Measurements from ENCODE around the gene LTBP3.

The LTBP3 gene

DNA sequence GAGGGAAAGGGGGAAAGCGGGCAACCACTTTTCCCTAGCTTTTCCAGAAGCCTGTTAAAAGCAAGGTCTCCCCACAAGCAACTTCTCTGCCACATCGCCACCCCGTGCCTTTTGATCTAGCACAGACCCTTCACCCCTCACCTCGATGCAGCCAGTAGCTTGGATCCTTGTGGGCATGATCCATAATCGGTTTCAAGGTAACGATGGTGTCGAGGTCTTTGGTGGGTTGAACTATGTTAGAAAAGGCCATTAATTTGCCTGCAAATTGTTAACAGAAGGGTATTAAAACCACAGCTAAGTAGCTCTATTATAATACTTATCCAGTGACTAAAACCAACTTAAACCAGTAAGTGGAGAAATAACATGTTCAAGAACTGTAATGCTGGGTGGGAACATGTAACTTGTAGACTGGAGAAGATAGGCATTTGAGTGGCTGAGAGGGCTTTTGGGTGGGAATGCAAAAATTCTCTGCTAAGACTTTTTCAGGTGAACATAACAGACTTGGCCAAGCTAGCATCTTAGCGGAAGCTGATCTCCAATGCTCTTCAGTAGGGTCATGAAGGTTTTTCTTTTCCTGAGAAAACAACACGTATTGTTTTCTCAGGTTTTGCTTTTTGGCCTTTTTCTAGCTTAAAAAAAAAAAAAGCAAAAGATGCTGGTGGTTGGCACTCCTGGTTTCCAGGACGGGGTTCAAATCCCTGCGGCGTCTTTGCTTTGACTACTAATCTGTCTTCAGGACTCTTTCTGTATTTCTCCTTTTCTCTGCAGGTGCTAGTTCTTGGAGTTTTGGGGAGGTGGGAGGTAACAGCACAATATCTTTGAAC, 52.5 kb downstream of the LTBP3 start:
- DNase-seq: no peak

DNA sequence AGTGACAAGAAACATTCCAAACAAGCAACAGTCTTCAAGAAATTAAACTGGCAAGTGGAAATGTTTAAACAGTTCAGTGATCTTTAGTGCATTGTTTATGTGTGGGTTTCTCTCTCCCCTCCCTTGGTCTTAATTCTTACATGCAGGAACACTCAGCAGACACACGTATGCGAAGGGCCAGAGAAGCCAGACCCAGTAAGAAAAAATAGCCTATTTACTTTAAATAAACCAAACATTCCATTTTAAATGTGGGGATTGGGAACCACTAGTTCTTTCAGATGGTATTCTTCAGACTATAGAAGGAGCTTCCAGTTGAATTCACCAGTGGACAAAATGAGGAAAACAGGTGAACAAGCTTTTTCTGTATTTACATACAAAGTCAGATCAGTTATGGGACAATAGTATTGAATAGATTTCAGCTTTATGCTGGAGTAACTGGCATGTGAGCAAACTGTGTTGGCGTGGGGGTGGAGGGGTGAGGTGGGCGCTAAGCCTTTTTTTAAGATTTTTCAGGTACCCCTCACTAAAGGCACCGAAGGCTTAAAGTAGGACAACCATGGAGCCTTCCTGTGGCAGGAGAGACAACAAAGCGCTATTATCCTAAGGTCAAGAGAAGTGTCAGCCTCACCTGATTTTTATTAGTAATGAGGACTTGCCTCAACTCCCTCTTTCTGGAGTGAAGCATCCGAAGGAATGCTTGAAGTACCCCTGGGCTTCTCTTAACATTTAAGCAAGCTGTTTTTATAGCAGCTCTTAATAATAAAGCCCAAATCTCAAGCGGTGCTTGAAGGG, 53.3 kb downstream of the LTBP3 start:
- no peak for DNase-seq

DNA sequence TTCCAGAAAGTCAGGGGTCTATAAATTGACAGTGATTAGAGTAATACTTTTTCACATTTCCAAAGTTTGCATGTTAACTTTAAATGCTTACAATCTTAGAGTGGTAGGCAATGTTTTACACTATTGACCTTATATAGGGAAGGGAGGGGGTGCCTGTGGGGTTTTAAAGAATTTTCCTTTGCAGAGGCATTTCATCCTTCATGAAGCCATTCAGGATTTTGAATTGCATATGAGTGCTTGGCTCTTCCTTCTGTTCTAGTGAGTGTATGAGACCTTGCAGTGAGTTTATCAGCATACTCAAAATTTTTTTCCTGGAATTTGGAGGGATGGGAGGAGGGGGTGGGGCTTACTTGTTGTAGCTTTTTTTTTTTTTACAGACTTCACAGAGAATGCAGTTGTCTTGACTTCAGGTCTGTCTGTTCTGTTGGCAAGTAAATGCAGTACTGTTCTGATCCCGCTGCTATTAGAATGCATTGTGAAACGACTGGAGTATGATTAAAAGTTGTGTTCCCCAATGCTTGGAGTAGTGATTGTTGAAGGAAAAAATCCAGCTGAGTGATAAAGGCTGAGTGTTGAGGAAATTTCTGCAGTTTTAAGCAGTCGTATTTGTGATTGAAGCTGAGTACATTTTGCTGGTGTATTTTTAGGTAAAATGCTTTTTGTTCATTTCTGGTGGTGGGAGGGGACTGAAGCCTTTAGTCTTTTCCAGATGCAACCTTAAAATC, 54.0 kb downstream of the LTBP3 start:
- no peak for DNase-seq

DNA sequence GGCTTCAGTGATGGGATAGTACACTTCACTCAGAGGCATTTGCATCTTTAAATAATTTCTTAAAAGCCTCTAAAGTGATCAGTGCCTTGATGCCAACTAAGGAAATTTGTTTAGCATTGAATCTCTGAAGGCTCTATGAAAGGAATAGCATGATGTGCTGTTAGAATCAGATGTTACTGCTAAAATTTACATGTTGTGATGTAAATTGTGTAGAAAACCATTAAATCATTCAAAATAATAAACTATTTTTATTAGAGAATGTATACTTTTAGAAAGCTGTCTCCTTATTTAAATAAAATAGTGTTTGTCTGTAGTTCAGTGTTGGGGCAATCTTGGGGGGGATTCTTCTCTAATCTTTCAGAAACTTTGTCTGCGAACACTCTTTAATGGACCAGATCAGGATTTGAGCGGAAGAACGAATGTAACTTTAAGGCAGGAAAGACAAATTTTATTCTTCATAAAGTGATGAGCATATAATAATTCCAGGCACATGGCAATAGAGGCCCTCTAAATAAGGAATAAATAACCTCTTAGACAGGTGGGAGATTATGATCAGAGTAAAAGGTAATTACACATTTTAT, 54.7 kb downstream of the LTBP3 start:
- DNase-seq: no peak

DNA sequence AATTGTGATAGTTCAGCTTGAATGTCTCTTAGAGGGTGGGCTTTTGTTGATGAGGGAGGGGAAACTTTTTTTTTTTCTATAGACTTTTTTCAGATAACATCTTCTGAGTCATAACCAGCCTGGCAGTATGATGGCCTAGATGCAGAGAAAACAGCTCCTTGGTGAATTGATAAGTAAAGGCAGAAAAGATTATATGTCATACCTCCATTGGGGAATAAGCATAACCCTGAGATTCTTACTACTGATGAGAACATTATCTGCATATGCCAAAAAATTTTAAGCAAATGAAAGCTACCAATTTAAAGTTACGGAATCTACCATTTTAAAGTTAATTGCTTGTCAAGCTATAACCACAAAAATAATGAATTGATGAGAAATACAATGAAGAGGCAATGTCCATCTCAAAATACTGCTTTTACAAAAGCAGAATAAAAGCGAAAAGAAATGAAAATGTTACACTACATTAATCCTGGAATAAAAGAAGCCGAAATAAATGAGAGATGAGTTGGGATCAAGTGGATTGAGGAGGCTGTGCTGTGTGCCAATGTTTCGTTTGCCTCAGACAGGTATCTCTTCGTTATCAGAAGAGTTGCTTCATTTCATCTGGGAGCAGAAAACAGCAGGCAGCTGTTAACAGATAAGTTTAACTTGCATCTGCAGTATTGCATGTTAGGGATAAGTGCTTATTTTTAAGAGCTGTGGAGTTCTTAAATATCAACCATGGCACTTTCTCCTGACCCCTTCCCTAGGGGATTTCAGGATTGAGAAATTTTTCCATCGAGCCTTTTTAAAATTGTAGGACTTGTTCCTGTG, 55.4 kb downstream of the LTBP3 start:
- no peak for DNase-seq

DNA sequence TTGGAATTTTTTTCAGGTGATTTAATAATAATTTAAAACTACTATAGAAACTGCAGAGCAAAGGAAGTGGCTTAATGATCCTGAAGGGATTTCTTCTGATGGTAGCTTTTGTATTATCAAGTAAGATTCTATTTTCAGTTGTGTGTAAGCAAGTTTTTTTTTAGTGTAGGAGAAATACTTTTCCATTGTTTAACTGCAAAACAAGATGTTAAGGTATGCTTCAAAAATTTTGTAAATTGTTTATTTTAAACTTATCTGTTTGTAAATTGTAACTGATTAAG, 55.9 kb downstream of the LTBP3 start:
- DNase-seq: no peak

DNA sequence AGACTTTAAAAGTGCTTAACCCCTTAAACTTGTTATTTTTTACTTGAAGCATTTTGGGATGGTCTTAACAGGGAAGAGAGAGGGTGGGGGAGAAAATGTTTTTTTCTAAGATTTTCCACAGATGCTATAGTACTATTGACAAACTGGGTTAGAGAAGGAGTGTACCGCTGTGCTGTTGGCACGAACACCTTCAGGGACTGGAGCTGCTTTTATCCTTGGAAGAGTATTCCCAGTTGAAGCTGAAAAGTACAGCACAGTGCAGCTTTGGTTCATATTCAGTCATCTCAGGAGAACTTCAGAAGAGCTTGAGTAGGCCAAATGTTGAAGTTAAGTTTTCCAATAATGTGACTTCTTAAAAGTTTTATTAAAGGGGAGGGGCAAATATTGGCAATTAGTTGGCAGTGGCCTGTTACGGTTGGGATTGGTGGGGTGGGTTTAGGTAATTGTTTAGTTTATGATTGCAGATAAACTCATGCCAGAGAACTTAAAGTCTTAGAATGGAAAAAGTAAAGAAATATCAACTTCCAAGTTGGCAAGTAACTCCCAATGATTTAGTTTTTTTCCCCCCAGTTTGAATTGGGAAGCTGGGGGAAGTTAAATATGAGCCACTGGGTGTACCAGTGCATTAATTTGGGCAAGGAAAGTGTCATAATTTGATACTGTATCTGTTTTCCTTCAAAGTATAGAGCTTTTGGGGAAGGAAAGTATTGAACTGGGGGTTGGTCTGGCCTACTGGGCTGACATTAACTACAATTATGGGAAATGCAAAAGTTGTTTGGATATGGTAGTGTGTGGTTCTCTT, 56.5 kb downstream of the LTBP3 start:
- DNase-seq: no peak

DNA sequence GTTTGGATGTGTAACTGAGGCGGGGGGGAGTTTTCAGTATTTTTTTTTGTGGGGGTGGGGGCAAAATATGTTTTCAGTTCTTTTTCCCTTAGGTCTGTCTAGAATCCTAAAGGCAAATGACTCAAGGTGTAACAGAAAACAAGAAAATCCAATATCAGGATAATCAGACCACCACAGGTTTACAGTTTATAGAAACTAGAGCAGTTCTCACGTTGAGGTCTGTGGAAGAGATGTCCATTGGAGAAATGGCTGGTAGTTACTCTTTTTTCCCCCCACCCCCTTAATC, 57.0 kb downstream of the LTBP3 start:
- no peak for DNase-seq

DNA sequence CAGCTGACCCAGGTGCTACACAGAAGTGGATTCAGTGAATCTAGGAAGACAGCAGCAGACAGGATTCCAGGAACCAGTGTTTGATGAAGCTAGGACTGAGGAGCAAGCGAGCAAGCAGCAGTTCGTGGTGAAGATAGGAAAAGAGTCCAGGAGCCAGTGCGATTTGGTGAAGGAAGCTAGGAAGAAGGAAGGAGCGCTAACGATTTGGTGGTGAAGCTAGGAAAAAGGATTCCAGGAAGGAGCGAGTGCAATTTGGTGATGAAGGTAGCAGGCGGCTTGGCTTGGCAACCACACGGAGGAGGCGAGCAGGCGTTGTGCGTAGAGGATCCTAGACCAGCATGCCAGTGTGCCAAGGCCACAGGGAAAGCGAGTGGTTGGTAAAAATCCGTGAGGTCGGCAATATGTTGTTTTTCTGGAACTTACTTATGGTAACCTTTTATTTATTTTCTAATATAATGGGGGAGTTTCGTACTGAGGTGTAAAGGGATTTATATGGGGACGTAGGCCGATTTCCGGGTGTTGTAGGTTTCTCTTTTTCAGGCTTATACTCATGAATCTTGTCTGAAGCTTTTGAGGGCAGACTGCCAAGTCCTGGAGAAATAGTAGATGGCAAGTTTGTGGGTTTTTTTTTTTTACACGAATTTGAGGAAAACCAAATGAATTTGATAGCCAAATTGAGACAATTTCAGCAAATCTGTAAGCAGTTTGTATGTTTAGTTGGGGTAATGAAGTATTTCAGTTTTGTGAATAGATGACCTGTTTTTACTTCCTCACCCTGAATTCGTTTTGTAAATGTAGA, 57.6 kb downstream of the LTBP3 start:
- no peak for DNase-seq

DNA sequence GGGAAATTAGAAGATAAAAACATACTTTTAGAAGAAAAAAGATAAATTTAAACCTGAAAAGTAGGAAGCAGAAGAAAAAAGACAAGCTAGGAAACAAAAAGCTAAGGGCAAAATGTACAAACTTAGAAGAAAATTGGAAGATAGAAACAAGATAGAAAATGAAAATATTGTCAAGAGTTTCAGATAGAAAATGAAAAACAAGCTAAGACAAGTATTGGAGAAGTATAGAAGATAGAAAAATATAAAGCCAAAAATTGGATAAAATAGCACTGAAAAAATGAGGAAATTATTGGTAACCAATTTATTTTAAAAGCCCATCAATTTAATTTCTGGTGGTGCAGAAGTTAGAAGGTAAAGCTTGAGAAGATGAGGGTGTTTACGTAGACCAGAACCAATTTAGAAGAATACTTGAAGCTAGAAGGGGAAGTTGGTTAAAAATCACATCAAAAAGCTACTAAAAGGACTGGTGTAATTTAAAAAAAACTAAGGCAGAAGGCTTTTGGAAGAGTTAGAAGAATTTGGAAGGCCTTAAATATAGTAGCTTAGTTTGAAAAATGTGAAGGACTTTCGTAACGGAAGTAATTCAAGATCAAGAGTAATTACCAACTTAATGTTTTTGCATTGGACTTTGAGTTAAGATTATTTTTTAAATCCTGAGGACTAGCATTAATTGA, 58.3 kb downstream of the LTBP3 start:
- no peak for DNase-seq

DNA sequence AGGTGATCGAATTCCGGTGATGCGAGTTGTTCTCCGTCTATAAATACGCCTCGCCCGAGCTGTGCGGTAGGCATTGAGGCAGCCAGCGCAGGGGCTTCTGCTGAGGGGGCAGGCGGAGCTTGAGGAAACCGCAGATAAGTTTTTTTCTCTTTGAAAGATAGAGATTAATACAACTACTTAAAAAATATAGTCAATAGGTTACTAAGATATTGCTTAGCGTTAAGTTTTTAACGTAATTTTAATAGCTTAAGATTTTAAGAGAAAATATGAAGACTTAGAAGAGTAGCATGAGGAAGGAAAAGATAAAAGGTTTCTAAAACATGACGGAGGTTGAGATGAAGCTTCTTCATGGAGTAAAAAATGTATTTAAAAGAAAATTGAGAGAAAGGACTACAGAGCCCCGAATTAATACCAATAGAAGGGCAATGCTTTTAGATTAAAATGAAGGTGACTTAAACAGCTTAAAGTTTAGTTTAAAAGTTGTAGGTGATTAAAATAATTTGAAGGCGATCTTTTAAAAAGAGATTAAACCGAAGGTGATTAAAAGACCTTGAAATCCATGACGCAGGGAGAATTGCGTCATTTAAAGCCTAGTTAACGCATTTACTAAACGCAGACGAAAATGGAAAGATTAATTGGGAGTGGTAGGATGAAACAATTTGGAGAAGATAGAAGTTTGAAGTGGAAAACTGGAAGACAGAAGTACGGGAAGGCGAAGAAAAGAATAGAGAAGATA, 59.0 kb downstream of the LTBP3 start, which contains the start of gene MALAT1:
Gene MALAT1 (plus strand): TSS at position 69 of the 736 bp plus-strand sequence.
- DNase-seq: peak; percentile 90 to 92

DNA sequence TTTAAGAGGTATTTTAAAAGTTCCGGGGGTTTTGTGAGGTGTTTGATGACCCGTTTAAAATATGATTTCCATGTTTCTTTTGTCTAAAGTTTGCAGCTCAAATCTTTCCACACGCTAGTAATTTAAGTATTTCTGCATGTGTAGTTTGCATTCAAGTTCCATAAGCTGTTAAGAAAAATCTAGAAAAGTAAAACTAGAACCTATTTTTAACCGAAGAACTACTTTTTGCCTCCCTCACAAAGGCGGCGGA, 59.5 kb downstream of the LTBP3 start:
- no peak for DNase-seq

DNA sequence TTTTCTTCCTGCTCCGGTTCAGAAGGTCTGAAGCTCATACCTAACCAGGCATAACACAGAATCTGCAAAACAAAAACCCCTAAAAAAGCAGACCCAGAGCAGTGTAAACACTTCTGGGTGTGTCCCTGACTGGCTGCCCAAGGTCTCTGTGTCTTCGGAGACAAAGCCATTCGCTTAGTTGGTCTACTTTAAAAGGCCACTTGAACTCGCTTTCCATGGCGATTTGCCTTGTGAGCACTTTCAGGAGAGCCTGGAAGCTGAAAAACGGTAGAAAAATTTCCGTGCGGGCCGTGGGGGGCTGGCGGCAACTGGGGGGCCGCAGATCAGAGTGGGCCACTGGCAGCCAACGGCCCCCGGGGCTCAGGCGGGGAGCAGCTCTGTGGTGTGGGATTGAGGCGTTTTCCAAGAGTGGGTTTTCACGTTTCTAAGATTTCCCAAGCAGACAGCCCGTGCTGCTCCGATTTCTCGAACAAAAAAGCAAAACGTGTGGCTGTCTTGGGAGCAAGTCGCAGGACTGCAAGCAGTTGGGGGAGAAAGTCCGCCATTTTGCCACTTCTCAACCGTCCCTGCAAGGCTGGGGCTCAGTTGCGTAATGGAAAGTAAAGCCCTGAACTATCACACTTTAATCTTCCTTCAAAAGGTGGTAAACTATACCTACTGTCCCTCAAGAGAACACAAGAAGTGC, 60.0 kb downstream of the LTBP3 start:
- peak; percentile 51 to 57 for DNase-seq

DNA sequence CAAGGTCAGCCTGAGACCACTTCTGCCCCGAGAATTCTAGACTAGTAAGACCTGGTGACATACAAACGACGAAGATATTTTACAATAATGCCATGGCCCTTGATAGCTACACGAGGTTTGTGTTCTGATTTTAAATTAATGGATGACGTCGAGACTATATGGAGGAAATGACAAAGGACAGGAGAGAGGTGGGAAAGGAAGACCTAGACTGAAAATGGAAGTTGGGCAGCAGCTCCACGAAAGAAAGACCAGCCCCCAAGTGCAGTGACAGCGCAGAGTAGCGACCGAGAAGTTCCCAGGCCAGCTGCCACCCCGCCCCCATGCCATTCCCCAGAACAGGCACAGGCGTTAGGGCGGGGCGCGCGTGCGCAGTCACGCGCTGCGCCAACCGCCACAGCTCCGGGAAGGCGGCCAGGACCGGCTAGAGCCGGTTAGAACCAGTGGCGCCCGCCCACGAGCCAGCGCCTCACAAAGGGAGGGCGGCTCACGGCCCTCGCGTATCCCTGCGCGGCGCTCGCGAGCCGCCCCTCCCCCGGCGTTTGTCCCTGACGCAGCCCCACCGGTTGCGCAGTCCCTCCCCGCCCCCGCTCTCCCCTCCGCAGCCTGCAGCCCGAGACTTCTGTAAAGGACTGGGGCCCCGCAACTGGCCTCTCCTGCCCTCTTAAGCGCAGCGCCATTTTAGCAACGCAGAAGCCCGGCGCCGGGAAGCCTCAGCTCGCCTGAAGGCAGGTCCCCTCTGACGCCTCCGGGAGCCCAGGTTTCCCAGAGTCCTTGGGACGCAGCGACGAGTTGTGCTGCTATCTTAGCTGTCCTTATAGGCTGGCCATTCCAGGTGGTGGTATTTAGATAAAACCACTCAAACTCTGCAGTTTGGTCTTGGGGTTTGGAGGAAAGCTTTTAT, 60.8 kb downstream of the LTBP3 start:
- DNase-seq: peak; percentile 98 to 99

DNA sequence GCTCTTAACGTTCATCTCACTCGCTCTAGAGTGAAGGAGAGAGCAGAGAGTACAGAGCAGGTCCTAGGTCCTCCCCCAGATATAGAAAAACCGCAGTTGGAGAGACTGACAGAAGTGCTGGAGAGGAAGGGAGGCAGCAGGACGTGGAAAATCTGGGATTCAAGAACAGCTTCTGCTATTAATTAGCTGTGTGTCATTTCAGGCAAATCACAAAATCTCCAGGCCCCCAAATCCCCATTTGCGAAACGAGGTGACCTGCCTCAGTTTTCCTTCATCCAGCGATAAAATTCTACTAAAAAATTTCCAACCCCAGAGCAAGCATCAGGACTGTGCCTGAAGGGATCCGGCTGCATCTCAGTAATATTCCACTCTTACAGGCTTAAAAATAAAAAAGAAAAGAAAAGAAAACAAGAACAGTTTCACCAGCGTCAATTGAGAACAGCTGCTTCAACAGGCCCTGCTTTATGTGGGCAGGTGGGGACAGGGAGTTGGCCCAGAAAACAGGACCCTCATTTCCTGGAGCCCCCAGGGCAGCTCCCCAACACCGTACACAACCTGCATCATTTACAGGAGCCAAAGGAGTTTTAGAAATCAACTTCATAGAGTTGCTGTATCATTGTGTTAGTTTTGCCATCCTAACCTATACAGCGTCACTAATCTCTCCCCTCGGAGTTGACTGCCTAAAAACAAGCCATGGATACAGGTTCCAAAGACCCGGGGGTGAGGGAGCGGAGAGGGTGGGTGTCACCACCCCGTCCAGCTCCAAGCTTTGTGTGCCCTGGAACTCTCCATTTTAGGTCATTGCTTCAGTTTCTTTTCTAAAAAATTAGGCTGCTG, 61.6 kb downstream of the LTBP3 start:
- DNase-seq: no peak

DNA sequence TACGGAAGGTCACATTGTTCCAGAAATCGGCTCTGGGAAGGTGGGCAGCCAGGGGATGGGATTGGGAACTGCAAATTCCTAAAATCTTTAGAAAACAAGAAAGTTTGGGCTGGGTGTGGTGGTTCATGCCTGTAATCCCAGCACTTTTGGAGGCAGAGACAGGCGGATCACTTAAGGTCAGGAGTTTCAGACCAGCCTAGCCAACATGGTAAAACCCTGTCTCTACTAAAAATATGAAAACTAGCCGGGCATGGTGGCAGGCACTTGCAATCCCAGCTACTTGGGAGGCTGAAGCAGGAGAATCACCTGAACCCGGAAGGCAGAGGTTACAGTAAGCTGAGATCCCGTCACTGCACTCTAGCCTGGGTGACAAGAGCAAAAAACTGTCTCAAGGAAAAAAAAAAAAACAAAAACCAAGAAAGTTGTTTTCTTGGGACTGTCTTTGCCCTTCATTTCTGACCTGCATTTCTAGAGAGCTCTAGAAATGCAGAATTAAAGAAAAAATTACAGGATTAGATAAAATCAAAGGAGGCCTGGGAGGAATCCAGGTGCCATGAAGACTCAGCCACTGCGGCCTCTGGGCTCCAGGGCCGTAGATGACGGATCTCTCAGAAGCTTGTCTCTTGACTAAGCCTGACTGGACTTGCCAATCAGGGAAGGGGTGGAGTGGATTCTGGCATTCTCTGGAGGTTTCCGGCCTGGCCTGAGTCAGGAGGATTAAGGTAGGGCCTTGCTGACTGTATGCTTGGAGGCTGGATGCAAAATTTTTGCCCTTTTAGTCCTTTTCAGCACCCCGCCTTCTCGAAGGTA, 64.6 kb downstream of the LTBP3 start:
- DNase-seq: no peak
